ENCODE data around the gene NLGN1.

The NLGN1 gene

DNA sequence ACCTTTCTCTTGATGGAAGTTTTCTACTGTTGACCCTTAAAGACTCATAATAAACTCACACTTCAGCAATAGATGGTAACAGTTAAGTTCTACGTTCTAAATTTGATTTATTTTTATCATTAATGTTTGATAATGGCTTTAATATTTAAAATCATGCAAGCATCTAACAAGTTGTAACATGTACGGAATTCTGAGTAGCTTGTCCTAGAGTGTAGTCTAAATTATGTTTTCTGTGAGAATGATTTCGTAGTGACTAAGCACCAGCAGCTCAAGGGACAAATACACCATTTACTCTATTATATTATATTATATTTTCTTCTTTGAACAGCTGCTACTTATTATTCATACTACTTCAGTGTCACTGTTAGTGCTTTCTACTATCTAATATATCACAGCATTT is 345.6 kb downstream of the NLGN1 start:
- no peaks in the 10 kb centered on the region for H3K9me3 ChIP-seq
- no peaks in the 10 kb centered on the region for H3K36me3 ChIP-seq
- TF ChIP-seq, protein P1, sequence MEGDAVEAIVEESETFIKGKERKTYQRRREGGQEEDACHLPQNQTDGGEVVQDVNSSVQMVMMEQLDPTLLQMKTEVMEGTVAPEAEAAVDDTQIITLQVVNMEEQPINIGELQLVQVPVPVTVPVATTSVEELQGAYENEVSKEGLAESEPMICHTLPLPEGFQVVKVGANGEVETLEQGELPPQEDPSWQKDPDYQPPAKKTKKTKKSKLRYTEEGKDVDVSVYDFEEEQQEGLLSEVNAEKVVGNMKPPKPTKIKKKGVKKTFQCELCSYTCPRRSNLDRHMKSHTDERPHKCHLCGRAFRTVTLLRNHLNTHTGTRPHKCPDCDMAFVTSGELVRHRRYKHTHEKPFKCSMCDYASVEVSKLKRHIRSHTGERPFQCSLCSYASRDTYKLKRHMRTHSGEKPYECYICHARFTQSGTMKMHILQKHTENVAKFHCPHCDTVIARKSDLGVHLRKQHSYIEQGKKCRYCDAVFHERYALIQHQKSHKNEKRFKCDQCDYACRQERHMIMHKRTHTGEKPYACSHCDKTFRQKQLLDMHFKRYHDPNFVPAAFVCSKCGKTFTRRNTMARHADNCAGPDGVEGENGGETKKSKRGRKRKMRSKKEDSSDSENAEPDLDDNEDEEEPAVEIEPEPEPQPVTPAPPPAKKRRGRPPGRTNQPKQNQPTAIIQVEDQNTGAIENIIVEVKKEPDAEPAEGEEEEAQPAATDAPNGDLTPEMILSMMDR (IDR thresholded peaks at IDR 0.05), result no peak
- no peak overlapping the region for H3K4me3 ChIP-seq (ENCODE audit: low read depth in 1 of 2, low read length in 1 of 2)
- H3K27me3 ChIP-seq, result no peaks in the 10 kb centered on the region
- no peak overlapping the region for H3K27ac ChIP-seq
- H3K4me1 ChIP-seq (ENCODE audit: control insufficient read depth in 1 of 2, insufficient read depth in 1 of 2, low read depth in 1 of 2, low read length in 1 of 2), result no peaks in the 10 kb centered on the region

DNA sequence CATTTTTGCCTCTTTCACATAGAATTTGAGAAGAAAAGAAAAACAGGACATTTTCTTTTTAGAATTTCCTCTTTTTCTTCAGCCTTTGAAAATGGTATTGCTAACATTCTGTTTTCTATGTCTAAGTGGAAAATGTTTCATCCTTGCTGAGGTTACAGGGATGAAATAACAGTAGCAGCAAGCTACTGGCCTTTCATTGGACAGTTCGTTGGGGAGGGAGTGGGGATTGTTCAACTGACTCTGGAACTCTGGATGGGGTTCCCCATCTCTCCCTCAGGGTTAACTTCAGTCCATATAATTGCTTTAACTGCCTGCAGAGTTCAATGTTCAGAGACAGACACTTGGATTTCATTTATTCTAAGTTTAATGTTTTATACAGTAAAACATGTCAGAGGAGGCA is 346.0 kb downstream of the NLGN1 start:
- Histone ChIP-seq H3K27ac (no peak overlapping the region), H3K4me1 (ENCODE audit: control insufficient read depth in 1 of 2, insufficient read depth in 1 of 2, low read depth in 1 of 2, low read length in 1 of 2) (no peaks in the 10 kb centered on the region)
- TF ChIP-seq, protein P1 (IDR thresholded peaks at IDR 0.05), result no peak

DNA sequence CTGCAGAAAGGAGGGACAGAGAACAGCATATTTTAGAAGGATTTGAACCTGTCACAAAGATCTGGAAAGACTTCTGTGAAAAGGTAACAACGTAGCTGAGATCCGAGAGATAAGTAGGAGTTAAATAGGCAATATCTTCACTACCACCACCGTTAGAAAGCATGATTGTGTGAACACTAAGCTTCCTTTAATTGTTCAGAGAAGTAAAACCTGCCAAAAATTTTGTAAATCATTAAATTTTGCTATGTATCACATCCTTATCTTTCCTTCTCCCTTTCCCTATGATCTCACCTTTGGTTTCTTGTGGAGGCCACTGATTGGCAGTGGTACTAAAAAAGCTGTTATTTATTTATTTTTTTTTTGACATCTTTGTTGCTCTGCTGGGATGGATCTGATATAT is 346.9 kb downstream of the NLGN1 start:
- Histone ChIP-seq H3K4me1 (ENCODE audit: control insufficient read depth in 1 of 2, insufficient read depth in 1 of 2, low read depth in 1 of 2, low read length in 1 of 2) (no peaks in the 10 kb centered on the region), H3K27ac (no peak overlapping the region), H3K9me3 (no peaks in the 10 kb centered on the region), H3K36me3 (no peaks in the 10 kb centered on the region), H3K4me3 (ENCODE audit: low read depth in 1 of 2, low read length in 1 of 2) (no peak overlapping the region), H3K27me3 (no peaks in the 10 kb centered on the region)
- TF ChIP-seq, protein P1 (IDR thresholded peaks at IDR 0.05), result no peak

More for the DNA sequence above, 346.0 kb downstream of the NLGN1 start:
- Histone ChIP-seq H3K27me3 (no peaks in the 10 kb centered on the region), H3K36me3 (no peaks in the 10 kb centered on the region), H3K9me3 (no peaks in the 10 kb centered on the region), H3K4me3 (ENCODE audit: low read depth in 1 of 2, low read length in 1 of 2) (no peak overlapping the region)

DNA sequence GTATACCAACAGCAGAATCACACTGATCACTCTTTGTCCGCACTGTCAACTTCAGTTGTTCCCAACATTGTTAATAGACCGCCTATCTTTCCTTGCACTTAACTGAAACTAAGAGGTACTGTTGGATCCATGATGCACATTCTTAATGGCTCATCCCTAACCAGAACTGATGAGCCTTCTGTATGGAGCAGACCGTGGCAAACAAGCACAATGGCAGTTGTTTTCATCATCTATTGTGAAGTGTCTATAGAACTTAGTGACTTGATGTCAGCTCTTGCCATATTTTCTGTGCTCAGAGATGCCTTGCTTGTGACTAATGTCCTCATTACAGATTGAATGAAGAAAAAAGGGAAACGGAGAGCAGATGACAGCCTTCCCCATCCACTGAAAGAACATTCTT is 347.4 kb downstream of the NLGN1 start:
- TF ChIP-seq, protein P1 (IDR thresholded peaks at IDR 0.05), result no peak
- no peak overlapping the region for H3K27ac ChIP-seq
- no peak overlapping the region for H3K4me3 ChIP-seq (ENCODE audit: low read depth in 1 of 2, low read length in 1 of 2)
- H3K9me3 ChIP-seq, result no peaks in the 10 kb centered on the region
- no peaks in the 10 kb centered on the region for H3K27me3 ChIP-seq
- no peaks in the 10 kb centered on the region for H3K36me3 ChIP-seq
- H3K4me1 ChIP-seq (ENCODE audit: control insufficient read depth in 1 of 2, insufficient read depth in 1 of 2, low read depth in 1 of 2, low read length in 1 of 2), result no peaks in the 10 kb centered on the region

DNA sequence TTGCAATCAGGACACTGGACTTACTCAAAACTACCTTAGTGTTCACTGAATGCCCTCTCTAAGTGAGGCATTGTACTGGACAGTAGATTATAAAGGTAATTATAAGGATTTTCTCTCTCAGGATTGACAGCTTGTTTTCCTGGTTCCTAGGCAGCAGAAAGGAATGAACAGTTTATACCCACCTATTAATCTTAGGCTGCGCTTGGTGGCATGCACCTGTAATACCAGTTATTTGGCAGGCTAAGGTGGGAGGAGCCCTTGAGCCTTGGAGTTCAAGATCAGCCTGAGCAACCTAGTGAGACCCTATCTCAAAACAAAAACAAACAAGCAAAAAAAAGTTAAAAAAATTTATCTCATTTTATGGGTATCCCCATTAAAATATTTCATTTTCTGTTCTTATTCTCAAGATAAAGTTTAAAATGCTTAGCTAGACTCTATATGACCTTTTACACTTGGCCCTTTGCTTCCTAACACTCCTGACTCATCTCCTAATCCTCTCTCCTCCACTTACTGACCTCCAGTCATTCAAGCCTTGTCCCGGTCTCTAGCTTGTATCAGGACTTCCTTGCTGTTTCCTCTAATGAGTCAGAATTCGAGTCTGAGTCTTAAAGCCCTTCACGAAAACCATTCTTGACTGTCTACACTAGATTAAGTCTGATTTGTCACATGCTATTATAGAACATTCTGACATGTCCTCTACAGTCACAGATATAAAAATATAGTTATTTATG is 348.6 kb downstream of the NLGN1 start:
- Histone ChIP-seq H3K27me3 (no peaks in the 10 kb centered on the region), H3K27ac (no peak overlapping the region), H3K4me3 (ENCODE audit: low read depth in 1 of 2, low read length in 1 of 2) (no peak overlapping the region), H3K36me3 (no peaks in the 10 kb centered on the region), H3K4me1 (ENCODE audit: control insufficient read depth in 1 of 2, insufficient read depth in 1 of 2, low read depth in 1 of 2, low read length in 1 of 2) (no peaks in the 10 kb centered on the region), H3K9me3 (no peaks in the 10 kb centered on the region)
- TF ChIP-seq, protein P1 (IDR thresholded peaks at IDR 0.05), result no peak
